IPS-20b (cell line): Measurements from ENCODE around the gene FEN1.

Source experiments
- H3K27ac ChIP-seq: one replicate; pipeline ENCODE4 v1.5.1; 2013; ENCODE audit warnings: low read length
- H3K27me3 ChIP-seq: 2 replicates; pipeline ENCODE4 v1.6.1; 2013; ENCODE audit warnings: mild to moderate bottlenecking, low read length, inconsistent platforms; ENCODE audit not compliant: insufficient read depth
- H3K36me3 ChIP-seq: 2 replicates; pipeline ENCODE4 v1.6.1; 2013; ENCODE audit warnings: low read depth, mild to moderate bottlenecking, inconsistent platforms, low read length, moderate library complexity; ENCODE audit not compliant: insufficient read depth
- H3K4me1 ChIP-seq: 2 replicates; pipeline ENCODE4 v1.6.1; 2013; ENCODE audit warnings: mild to moderate bottlenecking, control low read depth, inconsistent platforms, low read length, moderate library complexity; ENCODE audit not compliant: insufficient read depth
- H3K4me3 ChIP-seq: 2 replicates; pipeline ENCODE4 v1.5.1; 2013; ENCODE audit warnings: mild to moderate bottlenecking, low read length, inconsistent platforms
- H3K9ac ChIP-seq: 2 replicates; pipeline ENCODE4 v1.6.1; 2013; ENCODE audit warnings: low read depth, mild to moderate bottlenecking, inconsistent platforms, low read length, moderate library complexity
- H3K9me3 ChIP-seq: 2 replicates; pipeline ENCODE4 v1.6.1; 2013; ENCODE audit warnings: mild to moderate bottlenecking, low read depth, low read length, inconsistent platforms; ENCODE audit not compliant: insufficient read depth

Gene FEN1

DNA sequence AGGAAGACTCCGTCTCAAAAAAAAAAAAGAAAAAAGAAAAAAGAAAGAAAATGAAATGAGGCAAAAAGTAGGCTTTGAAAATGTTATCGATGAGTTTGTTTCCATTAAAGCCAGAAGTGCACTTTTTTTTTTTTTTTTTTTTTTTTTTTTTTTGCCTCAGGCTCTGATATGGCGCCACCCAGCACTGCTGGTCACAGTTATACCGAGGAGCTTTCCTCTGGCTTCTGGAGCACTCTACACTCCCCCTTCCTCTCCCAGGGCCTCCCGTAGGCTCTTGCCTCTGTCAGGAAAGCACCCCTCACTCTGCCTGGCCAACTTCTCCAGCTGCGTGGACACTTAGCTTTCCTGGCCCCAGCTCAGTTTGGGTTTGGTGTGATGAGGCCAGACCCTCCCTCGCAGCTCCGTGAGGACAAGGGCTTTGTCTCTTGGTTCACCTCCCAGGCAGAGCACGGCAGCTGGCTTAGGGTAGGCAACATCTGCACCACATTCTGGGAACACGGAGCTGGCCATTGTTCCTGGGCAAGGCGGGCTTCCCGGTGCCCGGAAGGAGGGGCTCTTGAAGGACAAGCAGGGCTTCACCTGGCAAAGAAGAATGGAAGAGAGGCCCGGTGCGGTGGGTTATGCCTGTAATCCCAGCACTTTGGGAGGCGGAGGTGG lies 52.3 kb downstream of the FEN1 start:
- peaks cover 98% of the 10 kb centered on the region for H3K36me3 ChIP-seq
- H3K4me3 ChIP-seq: no peak overlapping the region
- H3K9me3 ChIP-seq: no peaks in the 10 kb centered on the region
- H3K27me3 ChIP-seq: no peaks in the 10 kb centered on the region
- H3K4me1 ChIP-seq: no peaks in the 10 kb centered on the region
- H3K27ac ChIP-seq: no peak overlapping the region
- no peak overlapping the region for H3K9ac ChIP-seq

DNA sequence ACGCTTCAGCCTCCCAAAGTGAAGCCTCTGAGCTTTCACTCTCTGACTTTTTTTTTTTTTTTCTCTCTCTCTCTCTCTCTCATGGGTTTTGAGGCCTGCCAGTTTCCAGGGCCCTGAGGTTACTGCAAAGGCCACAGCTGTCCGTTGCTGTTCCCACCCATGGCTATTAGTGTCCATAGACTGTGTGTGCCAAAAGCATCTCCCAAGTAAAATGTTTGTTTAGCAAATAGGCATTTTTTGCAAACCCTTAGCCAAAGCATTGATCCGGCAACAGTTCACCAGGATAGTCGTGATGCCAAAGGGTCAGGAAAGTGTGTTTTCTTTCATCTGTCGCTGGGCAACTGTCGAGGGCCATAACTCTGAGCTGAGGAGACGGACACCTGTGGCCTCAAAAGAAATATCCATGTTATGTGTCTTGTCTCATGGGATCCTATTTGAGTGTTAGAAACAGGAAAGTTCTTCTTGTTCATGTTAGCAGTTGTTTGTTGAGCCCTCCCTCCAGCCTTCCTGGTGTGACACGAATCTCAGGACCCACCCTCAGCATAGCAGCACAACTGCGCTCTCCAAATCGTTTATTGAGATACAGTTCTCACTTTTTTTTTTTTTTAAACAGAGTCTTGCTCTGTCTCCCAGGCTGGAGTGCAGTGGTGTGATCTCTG lies 53.8 kb downstream of the FEN1 start:
- Histone ChIP-seq H3K4me3 (no peak overlapping the region), H3K9ac (no peak overlapping the region), H3K4me1 (no peaks in the 10 kb centered on the region), H3K36me3 (peaks cover 98% of the 10 kb centered on the region), H3K27ac (no peak overlapping the region), H3K27me3 (no peaks in the 10 kb centered on the region), H3K9me3 (no peaks in the 10 kb centered on the region)
